Stimulated activated CD4-positive, alpha-beta T cell treated with anti-CD3 and anti-CD28 coated beads, TNF-alpha, amount 100 ng/mL, for 1 hour (primary cell): ENCODE data around the gene STK39.
A peak's percentile ranks its signal among the peaks of the same experiment; 100 is the strongest.
"Not testable (repeated sequence)": the region's sequence is repeated elsewhere in the genome, so short reads cannot be mapped to it uniquely, and the experiment has no call there.

Source experiments
- DNase-seq, 3 donors: peaks; one replicate each; pipeline ENCODE4 v3.0.0-alpha.2; 2020; ENCODE audit warnings: low read depth in 3 of 3, low spot score in 1 of 3

STK39 gene

DNA sequence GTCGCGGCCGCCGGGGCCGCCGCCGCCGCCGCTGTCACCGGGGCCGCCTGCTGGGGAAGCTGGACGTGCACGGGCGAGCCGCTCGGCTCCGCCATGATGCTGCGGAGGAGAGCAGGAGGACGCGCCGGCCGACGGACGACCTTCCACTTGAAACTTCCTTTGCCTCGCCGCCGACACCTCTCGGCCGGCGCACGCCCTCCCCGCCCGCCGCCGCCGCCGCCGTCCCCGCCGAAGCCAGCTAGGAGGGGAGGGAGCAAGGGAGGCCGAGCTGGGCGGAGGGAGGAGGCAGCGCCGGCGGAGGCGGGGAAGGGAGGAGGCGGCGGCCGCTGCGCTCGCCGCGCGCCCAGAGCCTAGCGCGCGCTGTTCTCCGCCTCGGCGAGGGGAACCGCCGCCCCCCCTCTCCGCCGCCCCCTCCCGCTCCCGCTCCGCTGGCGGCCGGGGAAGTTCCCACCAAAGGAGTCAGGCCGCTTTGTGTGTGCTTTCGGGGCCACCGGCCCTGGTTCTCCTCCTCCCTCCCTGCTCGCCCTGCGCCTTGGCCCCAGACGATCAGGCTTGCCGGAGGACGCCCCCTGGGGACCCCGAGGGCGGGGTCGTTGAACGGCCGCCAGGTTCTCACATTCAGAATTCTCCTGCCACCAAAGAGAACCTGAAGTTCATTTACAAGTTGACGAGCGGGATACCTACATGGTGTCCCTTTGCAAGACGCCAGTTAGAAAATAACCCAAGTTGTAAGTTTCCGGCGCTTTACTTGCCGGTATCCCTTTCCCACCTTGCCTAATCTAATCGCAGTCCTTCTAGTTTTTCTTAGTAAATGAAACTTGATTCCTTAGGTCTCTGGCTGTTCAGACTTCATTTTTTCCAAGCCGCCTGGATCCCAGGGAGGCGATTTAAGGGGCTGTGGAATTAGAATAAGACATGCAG is at the start of gene STK39:
TSS of gene STK39 (minus strand) at position 255 of the 921 bp plus-strand sequence. CDS start at position 95, 160 bp downstream.
- peak; percentile 53 to 63 (median 57) for DNase-seq

DNA sequence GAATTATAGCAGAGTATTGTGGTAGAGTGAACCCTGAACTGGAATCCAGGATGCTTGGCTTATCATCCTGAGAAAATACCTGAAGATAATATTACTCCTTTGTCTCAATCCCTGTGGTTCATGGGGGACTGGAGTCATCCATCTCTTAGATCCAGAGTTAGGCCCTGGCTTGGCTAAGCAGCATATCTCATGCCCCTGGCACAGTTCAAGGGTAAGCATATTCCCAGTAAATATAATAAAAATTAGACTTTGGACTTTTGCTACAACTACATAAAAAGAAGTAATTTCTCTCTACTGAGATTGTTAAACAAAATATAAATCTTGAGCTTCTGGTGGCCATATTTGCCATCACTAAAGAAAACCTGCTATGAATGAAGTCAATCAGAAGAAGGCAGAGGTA is 47.7 kb upstream of the STK39 start:
- DNase-seq = no peak

- no peak for DNase-seq
Observed at GRCh38 chr2:168294409-168294808, 47.0 kb upstream of the STK39 start.

GRCh38 chr2:168293766-168294165 is 46.4 kb upstream of the STK39 start:
- DNase-seq = no peak

- no peak for DNase-seq
Observed at GRCh38 chr2:168290391-168290790, 43.0 kb upstream of the STK39 start.

DNA sequence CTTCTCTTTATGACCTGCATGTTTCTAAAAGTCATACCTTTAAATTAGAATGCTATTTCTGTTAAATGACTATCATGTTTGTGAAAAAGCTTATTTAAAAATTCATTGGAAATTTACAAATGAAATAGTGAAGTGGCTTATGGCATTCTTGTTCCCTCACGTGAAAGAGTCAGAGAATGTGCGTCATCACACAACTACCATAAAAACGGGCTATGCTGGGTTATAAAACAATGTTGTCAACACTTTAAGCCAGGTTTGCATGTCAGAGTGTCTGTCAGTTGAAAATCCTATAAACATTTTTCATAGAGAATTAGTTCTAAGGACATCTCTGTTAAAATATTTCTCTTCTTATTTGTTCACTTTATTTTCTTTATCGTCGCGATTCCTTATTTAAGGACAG is 42.5 kb upstream of the STK39 start:
- DNase-seq = no peak

- DNase-seq = no peak
Observed at GRCh38 chr2:168286535-168286934, 39.1 kb upstream of the STK39 start.

DNA sequence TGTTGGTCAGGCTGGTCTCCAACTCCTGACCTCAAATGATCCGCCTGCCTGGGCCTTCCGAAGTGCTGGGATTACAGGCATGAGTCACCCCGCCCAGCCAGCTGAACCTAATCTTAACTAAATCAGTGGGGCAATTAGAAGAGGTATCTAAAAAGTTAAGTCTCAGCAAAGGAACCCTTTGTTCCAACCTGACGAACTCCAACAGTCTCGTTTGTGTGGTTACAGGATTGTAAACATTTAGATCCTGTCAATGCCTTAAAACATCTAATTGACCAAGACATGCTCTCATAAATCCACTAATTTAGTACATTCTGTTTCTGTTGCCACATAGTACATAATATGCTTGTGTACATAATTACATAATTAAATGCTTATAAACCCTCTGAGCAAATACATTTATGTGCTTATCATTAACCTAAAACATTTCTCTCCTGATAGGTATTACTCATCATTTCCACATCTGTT is 31.1 kb upstream of the STK39 start:
- no peak for DNase-seq

GRCh38 chr2:168277276-168277675 is 29.9 kb upstream of the STK39 start:
- DNase-seq = no peak

GRCh38 chr2:168272225-168272624 is 24.8 kb upstream of the STK39 start:
- no peak for DNase-seq

- DNase-seq = not testable (repeated sequence)
Observed at GRCh38 chr2:168262926-168263325, 15.5 kb upstream of the STK39 start.

GRCh38 chr2:168256448-168256847 is 9.1 kb upstream of the STK39 start:
- no peak for DNase-seq

DNA sequence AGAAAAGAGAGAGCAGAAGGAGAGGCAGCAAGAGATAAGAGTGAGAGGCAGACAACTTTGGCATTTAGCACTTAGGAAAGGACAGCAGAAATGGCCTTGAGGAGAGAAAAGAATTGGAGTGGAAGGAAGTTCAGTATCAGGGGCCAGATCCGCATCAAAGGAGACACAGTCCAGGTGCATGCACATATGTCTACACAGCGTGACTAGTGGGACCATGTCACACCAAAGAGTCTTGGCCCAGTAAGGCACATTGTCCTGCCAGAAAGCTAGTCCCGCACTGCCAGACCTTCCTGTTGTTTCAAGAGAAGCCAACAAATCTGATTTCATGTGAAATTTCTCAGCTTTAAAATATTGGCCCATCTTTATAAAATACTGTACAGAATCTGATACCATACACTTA is 8.5 kb upstream of the STK39 start:
- no peak for DNase-seq

DNA sequence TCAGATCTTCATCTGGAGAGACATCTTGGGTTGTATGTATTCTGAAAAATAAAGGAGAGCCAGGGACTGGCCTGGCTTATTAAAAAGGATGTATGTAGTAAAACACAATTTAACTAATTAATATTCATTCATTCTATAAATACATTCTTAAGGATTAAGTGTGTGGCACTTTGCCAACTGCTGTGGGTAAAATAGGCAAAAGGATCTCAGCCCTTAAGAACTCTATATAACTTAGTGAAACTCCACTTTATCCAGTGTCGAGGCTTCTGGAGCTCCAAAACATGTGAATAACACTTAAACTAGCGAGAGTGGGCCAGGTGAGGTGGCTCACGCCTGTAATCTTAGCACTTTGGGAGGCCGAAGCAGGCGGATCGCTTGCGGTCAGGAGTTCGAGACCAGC is 7.7 kb upstream of the STK39 start:
- DNase-seq = no peak

DNA sequence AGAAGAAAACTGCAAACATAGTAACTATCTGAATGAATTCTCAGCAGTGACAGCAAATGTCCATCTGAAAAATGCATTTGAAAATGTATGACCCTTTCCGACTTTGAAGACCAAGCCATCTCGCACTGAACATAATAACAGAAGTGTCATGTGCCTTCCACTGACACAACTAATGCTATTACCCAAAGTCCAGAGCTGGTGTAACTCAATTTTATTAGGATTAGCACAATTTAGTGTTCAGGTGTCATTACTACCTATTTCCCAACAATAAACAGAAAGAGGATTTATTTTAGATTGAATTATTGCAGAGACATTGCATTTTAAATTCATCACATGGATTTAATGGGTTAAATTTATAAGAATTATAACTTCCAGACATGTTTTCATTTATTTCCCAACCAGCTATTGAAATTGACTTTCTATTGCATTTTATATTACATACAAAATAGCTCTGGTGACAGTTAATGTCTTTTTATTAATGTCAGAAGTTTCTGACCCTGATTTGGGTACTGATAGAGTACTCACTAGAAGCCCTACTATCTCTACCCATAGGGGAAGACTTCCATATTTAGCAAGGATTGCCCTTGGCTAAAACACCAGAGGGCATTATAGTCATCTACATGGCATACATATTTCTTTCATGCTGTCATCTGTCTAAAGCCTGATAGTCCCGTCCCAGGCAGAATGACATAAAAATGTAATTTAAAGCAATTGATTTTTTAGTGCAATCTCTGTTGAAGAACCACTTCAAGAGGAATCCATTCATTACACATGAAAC is 7.0 kb upstream of the STK39 start:
- no peak for DNase-seq

- no peak for DNase-seq
Observed at GRCh38 chr2:168253379-168253778, 6.0 kb upstream of the STK39 start.

GRCh38 chr2:168252976-168253375 is 5.6 kb upstream of the STK39 start:
- DNase-seq = no peak

DNA sequence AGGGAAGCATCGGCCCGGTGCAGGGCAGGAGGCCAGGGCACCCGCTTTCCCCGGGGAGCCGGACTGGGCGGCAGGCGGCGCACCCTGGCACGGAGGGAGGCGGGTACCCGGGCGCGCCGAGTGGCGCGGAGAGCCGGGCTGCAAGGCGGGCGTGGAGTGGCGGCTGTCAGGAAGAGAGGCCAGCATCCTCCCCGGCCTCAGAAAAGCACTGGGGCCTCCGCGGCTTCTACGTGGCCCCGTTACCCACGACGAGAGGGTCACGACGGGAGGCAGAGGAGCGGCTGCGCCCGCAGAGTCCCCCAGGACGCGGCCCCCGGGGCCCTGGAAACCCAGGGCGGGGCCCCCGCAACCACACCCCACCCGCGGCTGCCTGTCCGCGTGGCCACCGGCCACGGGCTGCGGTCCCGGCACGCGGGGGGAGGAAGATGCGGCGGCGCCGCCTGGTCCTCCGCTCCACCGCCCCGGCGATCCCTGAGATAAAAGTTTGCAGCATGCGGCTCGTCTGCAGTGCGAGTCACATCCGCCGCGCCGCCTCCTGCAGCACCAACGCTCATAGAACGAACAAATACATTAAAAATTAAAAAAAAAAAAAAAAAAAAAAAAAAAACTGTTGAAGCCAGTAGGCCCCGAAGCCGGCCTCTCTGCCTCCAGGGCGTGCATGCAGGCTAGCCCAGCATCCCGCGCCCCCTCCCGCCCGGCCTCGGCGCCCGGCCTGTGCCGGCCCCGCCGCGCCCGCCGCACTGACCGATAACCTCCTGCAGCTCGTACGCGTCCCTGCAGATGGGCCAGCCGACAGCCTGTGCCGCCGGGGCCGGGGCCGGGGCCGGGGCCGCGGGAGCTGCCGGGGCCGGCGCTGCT is 683 bp downstream of the STK39 start:
- DNase-seq = peak in 2 of 3 donors; percentile 56 to 57

- DNase-seq = no peak
Observed at GRCh38 chr2:168246072-168246482, 1.3 kb downstream of the STK39 start.

- DNase-seq = no peak
Observed at GRCh38 chr2:168245074-168245825, 2.1 kb downstream of the STK39 start.
